Astrocyte (in vitro differentiated cells and primary cell): ENCODE results near the gene CD7. TPM values are rescaled to one million over a fixed set of nuclear protein-coding genes. Genes with fewer than 3 reads are reported as not detected.

ENCODE experiments used
- DNase-seq: peaks from one replicate; pipeline ENCODE4 v3.0.0-alpha.2; 2010; ENCODE audit warnings: low read depth
- FAIRE-seq: peaks from 2 replicates; lab custom pipeline; 2011; peaks lifted over from hg19 to GRCh38; lab: Jason Lieb, UNC
- H2AFZ ChIP-seq: 2 replicates; pipeline ENCODE4 v1.6.0; 2012; ENCODE audit warnings: low read depth, low read length, inconsistent platforms
- H3K27ac ChIP-seq: 2 replicates; pipeline ENCODE4 v1.5.1; 2011; ENCODE audit warnings: low read depth, low read length, inconsistent platforms
- H3K27me3 ChIP-seq: 2 replicates; pipeline ENCODE4 v1.6.0; 2011; ENCODE audit warnings: low read length, inconsistent platforms; ENCODE audit not compliant: insufficient read depth
- H3K36me3 ChIP-seq: 2 replicates; pipeline ENCODE4 v1.5.1; 2011; ENCODE audit warnings: low read length, inconsistent platforms; ENCODE audit not compliant: insufficient read depth
- H3K4me1 ChIP-seq: 2 replicates; pipeline ENCODE4 v1.5.1; 2011; ENCODE audit warnings: low read length, inconsistent platforms; ENCODE audit not compliant: insufficient read depth
- H3K4me2 ChIP-seq: 2 replicates; pipeline ENCODE4 v1.6.0; 2012; ENCODE audit warnings: low read length, inconsistent platforms
- H3K4me3 ChIP-seq: 2 replicates; pipeline ENCODE4 v1.5.1; 2011; ENCODE audit warnings: low read depth, mild to moderate bottlenecking, low read length, inconsistent platforms; ENCODE audit not compliant: insufficient read depth
- H3K79me2 ChIP-seq: 2 replicates; pipeline ENCODE4 v1.6.0; 2012; ENCODE audit warnings: mild to moderate bottlenecking, low read length, inconsistent platforms; ENCODE audit not compliant: insufficient read depth
- H3K9ac ChIP-seq: 2 replicates; pipeline ENCODE4 v1.6.0; 2012; ENCODE audit warnings: mild to moderate bottlenecking, low read length, inconsistent platforms
- H3K9me3 ChIP-seq: 2 replicates; pipeline ENCODE4 v1.5.1; 2012; ENCODE audit warnings: low read depth, mild to moderate bottlenecking, low read length, inconsistent platforms; ENCODE audit not compliant: insufficient read depth
- H4K20me1 ChIP-seq: 2 replicates; pipeline ENCODE4 v1.6.0; 2012; ENCODE audit warnings: low read length, inconsistent platforms; ENCODE audit not compliant: insufficient read depth
- H3K27ac Mint-ChIP-seq: one replicate; pipeline ENCODE4 v1.8.0; 2021; ENCODE audit warnings: mild to moderate bottlenecking, mixed read lengths; ENCODE audit not compliant: unreplicated experiment
- H3K27me3 Mint-ChIP-seq: one replicate; pipeline ENCODE4 v1.8.0; 2021; ENCODE audit warnings: low read depth, mixed read lengths; ENCODE audit not compliant: unreplicated experiment
- H3K36me3 Mint-ChIP-seq: one replicate; pipeline ENCODE4 v1.8.0; 2021; ENCODE audit warnings: low read depth, mixed read lengths; ENCODE audit not compliant: unreplicated experiment
- H3K4me1 Mint-ChIP-seq: one replicate; pipeline ENCODE4 v1.8.0; 2021; ENCODE audit warnings: low read depth, mixed read lengths; ENCODE audit not compliant: unreplicated experiment
- H3K4me3 Mint-ChIP-seq: one replicate; pipeline ENCODE4 v1.8.0; 2021; ENCODE audit warnings: mild to moderate bottlenecking, moderate library complexity, mixed read lengths; ENCODE audit not compliant: unreplicated experiment
- H3K9me3 Mint-ChIP-seq: one replicate; pipeline ENCODE4 v1.8.0; 2021; ENCODE audit warnings: mild to moderate bottlenecking, mixed read lengths; ENCODE audit not compliant: unreplicated experiment
- EZH2 ChIP-seq: IDR thresholded peaks from 2 replicates; pipeline ENCODE4 v1.6.1; 2012; ENCODE audit warnings: mild to moderate bottlenecking, low read length, inconsistent platforms; ENCODE audit not compliant: insufficient read depth
- total RNA-seq: library from RNA; stranded (reverse); gene quantifications from 2 replicates; pipeline ENCODE4 v1.2.1, GENCODE V29; 2021
- TF ChIP-seq, protein P1 (sequence below): IDR thresholded peaks from 2 replicates; pipeline ENCODE4 v1.5.1; 2011; ENCODE audit warnings: low read depth, mild to moderate bottlenecking, inconsistent platforms, low read length, moderate library complexity; ENCODE audit not compliant: insufficient read depth

Gene CD7
- total RNA-seq, 1 donor from 2014 or later = 0.18 TPM

DNA sequence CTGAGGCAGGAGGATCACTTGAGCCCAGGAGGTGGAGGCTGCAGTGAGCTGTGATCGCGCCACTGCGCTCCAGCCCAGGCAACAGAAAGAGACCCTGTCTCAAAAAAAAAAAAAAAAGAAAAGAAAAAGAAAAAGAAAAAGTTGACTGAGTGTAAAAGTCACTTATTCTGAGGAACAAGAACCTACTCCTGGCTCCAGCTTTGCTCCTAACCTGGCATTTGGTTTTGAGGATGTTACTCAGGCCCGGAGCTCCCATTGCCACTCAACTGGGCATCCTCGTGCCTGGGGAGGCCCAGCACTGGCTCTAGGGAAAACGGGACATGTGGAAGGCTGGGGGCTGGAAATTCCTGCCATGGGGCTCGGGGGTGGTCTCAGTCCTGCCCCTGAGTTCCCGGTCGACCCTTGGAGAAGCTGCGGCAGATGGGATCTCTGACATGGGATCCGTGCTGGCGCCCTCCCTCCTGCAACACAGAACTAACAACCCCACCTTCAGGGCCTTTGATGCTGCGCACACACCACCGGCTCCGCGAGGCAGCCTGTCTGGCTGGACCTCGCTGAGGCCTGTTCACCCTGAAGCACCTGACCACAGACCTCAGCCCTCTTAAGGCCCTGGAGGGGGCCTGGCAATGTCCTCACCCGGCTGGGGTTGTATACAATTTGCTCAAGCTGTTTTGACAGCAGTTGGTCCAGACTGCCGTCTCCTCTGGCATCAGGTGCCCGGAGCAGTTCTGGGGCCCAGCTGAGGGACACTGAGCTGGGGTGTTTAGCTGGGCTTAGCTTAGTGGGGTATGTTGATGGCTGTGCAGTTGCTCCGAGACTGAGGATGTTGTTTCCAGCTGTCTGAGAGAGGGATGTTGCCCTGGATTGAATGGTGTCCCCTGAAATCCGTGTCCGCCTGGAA lies 12.3 kb downstream of the CD7 start:
- H3K4me1 Mint-ChIP-seq = no peaks in the 10 kb centered on the region
- H3K27ac Mint-ChIP-seq = peak overlapping the region; percentile 47
- H2AFZ ChIP-seq = no peak overlapping the region
- no peaks in the 10 kb centered on the region for H3K4me1 ChIP-seq
- peaks cover 13% of the 10 kb centered on the region for H3K27me3 ChIP-seq
- no peaks in the 10 kb centered on the region for H3K36me3 Mint-ChIP-seq
- no peaks in the 10 kb centered on the region for H3K9me3 Mint-ChIP-seq
- no peak for FAIRE-seq
- no peak for TF ChIP-seq EZH2
- TF ChIP-seq, protein P1, sequence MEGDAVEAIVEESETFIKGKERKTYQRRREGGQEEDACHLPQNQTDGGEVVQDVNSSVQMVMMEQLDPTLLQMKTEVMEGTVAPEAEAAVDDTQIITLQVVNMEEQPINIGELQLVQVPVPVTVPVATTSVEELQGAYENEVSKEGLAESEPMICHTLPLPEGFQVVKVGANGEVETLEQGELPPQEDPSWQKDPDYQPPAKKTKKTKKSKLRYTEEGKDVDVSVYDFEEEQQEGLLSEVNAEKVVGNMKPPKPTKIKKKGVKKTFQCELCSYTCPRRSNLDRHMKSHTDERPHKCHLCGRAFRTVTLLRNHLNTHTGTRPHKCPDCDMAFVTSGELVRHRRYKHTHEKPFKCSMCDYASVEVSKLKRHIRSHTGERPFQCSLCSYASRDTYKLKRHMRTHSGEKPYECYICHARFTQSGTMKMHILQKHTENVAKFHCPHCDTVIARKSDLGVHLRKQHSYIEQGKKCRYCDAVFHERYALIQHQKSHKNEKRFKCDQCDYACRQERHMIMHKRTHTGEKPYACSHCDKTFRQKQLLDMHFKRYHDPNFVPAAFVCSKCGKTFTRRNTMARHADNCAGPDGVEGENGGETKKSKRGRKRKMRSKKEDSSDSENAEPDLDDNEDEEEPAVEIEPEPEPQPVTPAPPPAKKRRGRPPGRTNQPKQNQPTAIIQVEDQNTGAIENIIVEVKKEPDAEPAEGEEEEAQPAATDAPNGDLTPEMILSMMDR = no peak
- no peaks in the 10 kb centered on the region for H3K79me2 ChIP-seq
- no peaks in the 10 kb centered on the region for H3K36me3 ChIP-seq
- no peak overlapping the region for H3K9ac ChIP-seq
- no peaks in the 10 kb centered on the region for H3K9me3 ChIP-seq
- H3K4me3 Mint-ChIP-seq = no peak overlapping the region
- H3K27me3 Mint-ChIP-seq = peaks cover 34% of the 10 kb centered on the region
- no peak for DNase-seq
- H3K4me2 ChIP-seq = no peak overlapping the region
- no peak overlapping the region for H3K27ac ChIP-seq
- no peaks in the 10 kb centered on the region for H4K20me1 ChIP-seq
- H3K4me3 ChIP-seq = no peak overlapping the region

DNA sequence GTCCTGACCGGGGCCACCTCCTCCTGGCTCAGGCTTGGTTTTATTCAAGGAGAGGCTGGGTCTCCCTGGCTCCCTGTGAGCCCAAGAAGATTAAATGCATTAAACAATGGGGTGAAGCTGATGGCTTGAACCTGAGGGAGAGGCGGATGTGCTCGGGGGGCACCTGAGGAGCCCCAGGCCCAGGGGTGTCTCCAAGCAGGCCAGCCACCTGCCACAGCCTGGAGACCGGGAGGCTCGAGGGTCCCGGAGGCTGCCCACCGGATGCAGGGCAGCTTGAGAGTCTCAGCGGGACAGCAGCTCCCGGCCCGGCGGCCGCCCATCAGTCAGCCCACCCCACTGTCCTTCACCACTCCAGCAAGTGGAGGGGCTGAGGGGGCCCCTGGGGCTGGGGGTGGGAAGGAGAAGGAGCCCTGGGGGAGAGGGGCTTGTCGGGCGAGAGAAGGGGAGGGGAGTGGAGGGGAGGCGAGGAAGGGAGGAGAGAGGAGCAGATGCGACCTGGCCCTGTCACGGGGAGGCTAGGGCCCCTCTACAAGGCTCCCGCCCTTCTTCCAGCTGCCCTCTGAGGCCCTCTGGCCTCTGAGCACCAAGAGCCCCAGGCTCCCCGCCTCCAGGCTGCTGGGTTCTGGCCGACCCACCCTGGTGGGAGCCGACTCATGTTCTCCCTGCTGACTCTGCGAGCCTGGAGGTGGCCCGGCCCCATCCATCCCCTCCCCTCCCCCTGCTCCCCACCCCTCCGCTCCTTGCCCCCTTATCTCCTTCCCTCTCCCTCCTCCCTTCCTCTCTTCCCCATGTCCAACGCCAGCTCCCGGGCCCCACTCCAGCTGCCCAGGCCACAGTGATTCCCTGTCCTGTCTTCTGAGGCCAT lies 13.2 kb downstream of the CD7 start:
- DNase-seq (no peak), FAIRE-seq (no peak)
- Histone ChIP-seq H3K36me3 (no peaks in the 10 kb centered on the region), H3K79me2 (no peaks in the 10 kb centered on the region), H3K4me2 (no peak overlapping the region), H2AFZ (no peak overlapping the region), H3K27me3 (peaks cover 12% of the 10 kb centered on the region), H3K9ac (no peak overlapping the region), H3K9me3 (no peaks in the 10 kb centered on the region), H3K27ac (no peak overlapping the region), H4K20me1 (no peaks in the 10 kb centered on the region), H3K4me1 (no peaks in the 10 kb centered on the region), H3K4me3 (no peak overlapping the region)
- H3K36me3 Mint-ChIP-seq = no peaks in the 10 kb centered on the region
- no peak overlapping the region for H3K4me3 Mint-ChIP-seq
- no peak overlapping the region for H3K27ac Mint-ChIP-seq
- H3K4me1 Mint-ChIP-seq = no peaks in the 10 kb centered on the region
- no peaks in the 10 kb centered on the region for H3K9me3 Mint-ChIP-seq
- H3K27me3 Mint-ChIP-seq = peaks cover 32% of the 10 kb centered on the region
- TF ChIP-seq EZH2 = no peak
- TF ChIP-seq, protein P1 = no peak
